NAMALWA (cell line): ENCODE data around the gene PRDM10.
"Not testable (repeated sequence)": the region's sequence is repeated elsewhere in the genome, so short reads cannot be mapped to it uniquely, and the experiment has no call there.

Experiments used
- DNase-seq: peaks from one replicate; pipeline ENCODE4 v3.0.0-alpha.2; 2015; ENCODE audit warnings: low spot score

PRDM10 gene

GRCh38 chr11:130002352-130002845 is at the start of gene PRDM10:
TSS of gene PRDM10 (minus strand) at chr11:130002835. CDS start at chr11:129960964, 41,871 bp downstream.
- DNase-seq, result peak; percentile 90

GRCh38 chr11:130051082-130051481 is 48.4 kb upstream of the PRDM10 start:
- DNase-seq, result no peak

- DNase-seq, result no peak
Measured at GRCh38 chr11:130050257-130050656, 47.6 kb upstream of the PRDM10 start.

GRCh38 chr11:130049328-130049771 is 46.7 kb upstream of the PRDM10 start:
- DNase-seq, result no peak

GRCh38 chr11:130047141-130047540 is 44.5 kb upstream of the PRDM10 start:
- DNase-seq, result no peak

GRCh38 chr11:130043575-130043974 is 40.9 kb upstream of the PRDM10 start:
- no peak for DNase-seq

GRCh38 chr11:130042093-130042591 is 39.5 kb upstream of the PRDM10 start:
- no peak for DNase-seq

- no peak for DNase-seq
Measured at GRCh38 chr11:130040281-130040940, 37.8 kb upstream of the PRDM10 start.

GRCh38 chr11:130037881-130038585 is 35.4 kb upstream of the PRDM10 start:
- no peak for DNase-seq

- no peak for DNase-seq
Measured at GRCh38 chr11:130037058-130037457, 34.4 kb upstream of the PRDM10 start.

- no peak for DNase-seq
Measured at GRCh38 chr11:130034236-130034635, 31.6 kb upstream of the PRDM10 start.

- DNase-seq, result no peak
Measured at GRCh38 chr11:130032931-130033330, 30.3 kb upstream of the PRDM10 start.

GRCh38 chr11:130031945-130032344 is 29.3 kb upstream of the PRDM10 start:
- no peak for DNase-seq

- DNase-seq, result no peak
Measured at GRCh38 chr11:130031056-130031455, 28.4 kb upstream of the PRDM10 start.

- DNase-seq, result no peak
Measured at GRCh38 chr11:130029137-130029536, 26.5 kb upstream of the PRDM10 start.

- DNase-seq, result no peak
Measured at GRCh38 chr11:130025371-130025770, 22.7 kb upstream of the PRDM10 start.

GRCh38 chr11:130024361-130024760 is 21.7 kb upstream of the PRDM10 start:
- no peak for DNase-seq

- peak; percentile 58 for DNase-seq
Measured at GRCh38 chr11:130023204-130023603, 20.6 kb upstream of the PRDM10 start.

- no peak for DNase-seq
Measured at GRCh38 chr11:130022799-130023198, 20.2 kb upstream of the PRDM10 start.

- not testable (repeated sequence) for DNase-seq
Measured at GRCh38 chr11:130021606-130022005, 19.0 kb upstream of the PRDM10 start.

GRCh38 chr11:130020323-130020722 is 17.7 kb upstream of the PRDM10 start:
- DNase-seq, result no peak

- DNase-seq, result not testable (repeated sequence)
Measured at GRCh38 chr11:130015846-130016245, 13.2 kb upstream of the PRDM10 start.

- DNase-seq, result no peak
Measured at GRCh38 chr11:130008326-130008725, 5.7 kb upstream of the PRDM10 start.
